IgD-negative memory B cell (primary cell): ENCODE data around the gene ARL13B. TPM values are rescaled to one million over a fixed set of nuclear protein-coding genes. Genes with fewer than 3 reads are reported as not detected.

Source experiments
- H3K27ac Mint-ChIP-seq, 3 donors: one replicate each; pipeline ENCODE4 v1.8.0; 2020 to 2022; ENCODE audit warnings: mild to moderate bottlenecking in 3 of 3, mixed read lengths in 3 of 3, moderate library complexity in 1 of 3
- H3K27me3 Mint-ChIP-seq: one replicate; pipeline ENCODE4 v1.8.0; 2021; ENCODE audit warnings: mixed read lengths
- H3K36me3 Mint-ChIP-seq: one replicate; pipeline ENCODE4 v1.8.0; 2020; ENCODE audit warnings: mild to moderate bottlenecking, mixed read lengths
- H3K4me1 Mint-ChIP-seq, 3 donors: one replicate each; pipeline ENCODE4 v1.8.0; 2020 to 2022; ENCODE audit warnings: mixed read lengths in 3 of 3, mild to moderate bottlenecking in 1 of 3
- H3K4me3 Mint-ChIP-seq, 4 donors: one replicate each; pipeline ENCODE4 v1.8.0; 2020 to 2022; ENCODE audit warnings: mild to moderate bottlenecking in 4 of 4, mixed read lengths in 4 of 4, moderate library complexity in 3 of 4
- H3K9me3 Mint-ChIP-seq, 3 donors: one replicate each; pipeline ENCODE4 v1.8.0; 2020 to 2021; ENCODE audit warnings: mixed read lengths in 3 of 3, mild to moderate bottlenecking in 1 of 3
- polyA plus RNA-seq: library from polyadenylated mRNA; unstranded; fragments of 300-500 nt; fragmentation: Illumina TruSeq; gene quantifications from one replicate; pipeline ENCODE4 v1.2.3, GENCODE V29; 2021

ARL13B gene
- polyA plus RNA-seq, 1 donor from 2014 or later: 7.2 TPM

DNA sequence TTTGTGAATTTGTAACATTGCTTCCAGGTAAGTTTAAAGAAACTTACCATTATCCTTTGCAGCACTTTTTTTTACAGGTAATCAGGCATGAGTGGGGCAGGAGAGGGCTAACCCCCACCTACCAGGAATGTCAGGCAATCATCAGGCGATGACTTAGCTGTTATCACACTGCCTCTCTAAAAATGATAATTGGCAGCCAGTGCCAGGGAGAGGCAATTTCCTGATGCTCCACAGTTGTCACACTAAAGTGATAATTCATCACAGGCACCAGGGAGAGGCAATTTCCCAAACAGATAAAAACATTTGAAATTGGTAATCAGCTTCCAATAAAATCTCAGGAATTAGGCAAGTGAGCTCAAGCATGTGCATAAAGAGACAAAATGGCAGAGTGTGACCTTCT is 109.2 kb downstream of the ARL13B start:
- Mint-ChIP-seq H3K4me1 (peaks cover 0 to 5% (median 4%) of the 10 kb centered on the region in 3 donors), H3K27ac (no peak overlapping the region), H3K36me3 (peaks cover 3% of the 10 kb centered on the region), H3K27me3 (no peaks in the 10 kb centered on the region), H3K9me3 (no peaks in the 10 kb centered on the region), H3K4me3 (no peak overlapping the region)

DNA sequence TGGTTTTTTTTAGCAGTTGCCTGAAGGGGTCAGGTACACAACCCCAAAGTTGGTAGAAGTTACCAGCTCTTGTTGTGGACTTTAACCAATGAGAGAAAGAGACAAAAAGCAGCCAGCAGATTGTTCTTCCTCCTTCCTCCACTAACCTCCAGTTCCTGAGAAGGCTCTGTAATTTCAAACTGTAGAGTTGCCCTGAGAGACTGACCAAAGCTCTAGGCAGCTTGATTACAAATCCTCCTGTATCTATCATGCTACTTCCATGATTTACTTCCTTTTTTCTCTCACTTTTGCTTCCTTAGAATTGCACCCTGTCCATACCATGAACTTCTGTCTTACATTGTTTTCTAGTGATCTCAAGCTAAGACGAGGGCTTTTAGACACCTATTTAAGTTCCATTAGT is 112.1 kb downstream of the ARL13B start:
- Mint-ChIP-seq H3K27ac (no peak overlapping the region), H3K27me3 (no peaks in the 10 kb centered on the region), H3K36me3 (peaks cover 10% of the 10 kb centered on the region), H3K4me3 (no peak overlapping the region), H3K9me3 (no peaks in the 10 kb centered on the region), H3K4me1 (peaks cover 0 to 2% (median 0%) of the 10 kb centered on the region in 3 donors)

DNA sequence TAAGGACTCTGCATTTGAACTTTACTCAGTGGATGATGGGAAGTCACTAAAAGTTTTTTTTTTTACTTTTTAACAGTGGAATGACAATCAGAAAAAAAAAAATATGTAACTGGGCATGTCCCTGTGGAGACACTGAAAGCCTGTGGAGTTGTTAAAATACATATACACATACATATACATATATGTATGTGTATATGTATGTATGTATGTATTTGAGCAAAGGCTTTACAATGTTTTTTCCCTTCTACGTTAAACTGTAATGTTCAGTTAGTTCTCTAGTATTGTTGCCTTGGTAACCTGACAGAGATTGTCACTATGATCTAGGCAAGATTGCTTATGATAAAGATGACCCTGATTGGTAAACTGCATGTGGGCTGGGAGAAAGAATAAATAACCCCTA is 113.2 kb downstream of the ARL13B start:
- H3K27ac Mint-ChIP-seq: no peak overlapping the region
- H3K9me3 Mint-ChIP-seq: no peaks in the 10 kb centered on the region
- peaks cover 10% of the 10 kb centered on the region for H3K36me3 Mint-ChIP-seq
- peaks cover 0 to 2% (median 0%) of the 10 kb centered on the region in 3 donors for H3K4me1 Mint-ChIP-seq
- H3K4me3 Mint-ChIP-seq: no peak overlapping the region
- H3K27me3 Mint-ChIP-seq: no peaks in the 10 kb centered on the region

DNA sequence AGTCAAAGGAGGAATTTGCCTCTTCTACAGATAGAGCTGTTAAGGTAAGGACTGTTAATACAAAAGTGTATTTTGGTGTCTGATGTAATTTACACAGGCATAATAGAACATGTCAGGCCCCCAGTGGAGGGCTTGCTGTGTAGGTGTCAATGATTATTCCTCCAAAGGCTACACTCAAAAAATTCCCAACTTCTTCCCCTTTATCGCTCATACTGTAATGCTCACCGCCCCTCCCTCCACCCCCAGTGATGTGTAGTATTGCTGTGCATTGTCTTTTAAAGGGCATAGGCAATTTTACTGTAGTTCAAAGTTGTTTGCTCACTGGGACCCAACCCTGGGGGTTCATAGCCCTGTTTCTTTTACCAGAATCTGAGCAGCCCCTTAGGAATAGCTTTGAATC is 115.2 kb downstream of the ARL13B start:
- Mint-ChIP-seq H3K27ac (peak overlapping the region in 1 of 3 donors; percentile 65), H3K27me3 (no peaks in the 10 kb centered on the region), H3K4me1 (peaks cover 0 to 2% (median 1%) of the 10 kb centered on the region in 3 donors), H3K36me3 (peaks cover 12% of the 10 kb centered on the region), H3K4me3 (no peak overlapping the region), H3K9me3 (no peaks in the 10 kb centered on the region)

DNA sequence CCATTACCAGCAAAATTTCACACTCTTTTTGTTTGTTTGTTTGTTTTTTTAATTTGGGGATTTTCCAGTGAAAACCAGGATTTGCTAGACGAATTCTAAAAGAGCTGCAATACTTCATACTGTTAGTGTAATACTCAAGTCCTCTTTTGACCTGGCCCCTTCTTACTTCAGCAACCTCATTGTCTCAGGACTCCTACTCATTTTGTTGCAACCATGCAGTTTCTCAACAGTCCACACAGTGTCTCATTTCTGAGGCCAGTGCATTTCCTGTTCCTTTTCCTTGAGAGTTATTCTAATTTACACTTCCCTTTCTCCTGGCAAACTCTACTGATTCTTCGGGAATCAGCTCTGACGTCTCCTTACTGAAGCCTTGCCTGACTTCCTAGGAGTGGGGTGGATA is 118.5 kb downstream of the ARL13B start:
- H3K4me3 Mint-ChIP-seq: no peak overlapping the region
- peaks cover 12% of the 10 kb centered on the region for H3K36me3 Mint-ChIP-seq
- H3K27ac Mint-ChIP-seq: no peak overlapping the region
- H3K4me1 Mint-ChIP-seq: peaks cover 0 to 1% (median 0%) of the 10 kb centered on the region in 3 donors
- H3K27me3 Mint-ChIP-seq: no peaks in the 10 kb centered on the region
- no peaks in the 10 kb centered on the region for H3K9me3 Mint-ChIP-seq

DNA sequence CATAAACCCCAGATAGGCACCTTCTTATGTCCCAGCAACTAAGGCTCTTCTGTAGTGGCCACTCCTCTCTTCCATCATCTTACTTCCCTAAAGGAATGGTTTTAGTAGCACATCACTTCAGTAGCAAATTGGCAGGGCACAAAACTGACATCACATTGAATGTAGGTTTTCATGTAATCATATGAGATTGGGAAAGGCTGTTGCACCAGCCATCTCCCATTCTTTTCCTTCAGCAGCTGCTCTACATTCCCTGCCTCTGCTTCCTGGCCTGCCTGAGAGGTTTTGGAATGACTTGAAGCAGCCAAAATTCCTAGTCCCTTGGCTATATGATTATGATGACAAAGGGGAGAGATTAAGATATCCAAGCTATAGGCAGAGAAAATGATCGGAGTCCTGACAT is 119.4 kb downstream of the ARL13B start:
- H3K4me1 Mint-ChIP-seq: peaks cover 0 to 1% (median 0%) of the 10 kb centered on the region in 3 donors
- no peaks in the 10 kb centered on the region for H3K9me3 Mint-ChIP-seq
- H3K36me3 Mint-ChIP-seq: peaks cover 11% of the 10 kb centered on the region
- H3K4me3 Mint-ChIP-seq: no peak overlapping the region
- no peaks in the 10 kb centered on the region for H3K27me3 Mint-ChIP-seq
- no peak overlapping the region for H3K27ac Mint-ChIP-seq

DNA sequence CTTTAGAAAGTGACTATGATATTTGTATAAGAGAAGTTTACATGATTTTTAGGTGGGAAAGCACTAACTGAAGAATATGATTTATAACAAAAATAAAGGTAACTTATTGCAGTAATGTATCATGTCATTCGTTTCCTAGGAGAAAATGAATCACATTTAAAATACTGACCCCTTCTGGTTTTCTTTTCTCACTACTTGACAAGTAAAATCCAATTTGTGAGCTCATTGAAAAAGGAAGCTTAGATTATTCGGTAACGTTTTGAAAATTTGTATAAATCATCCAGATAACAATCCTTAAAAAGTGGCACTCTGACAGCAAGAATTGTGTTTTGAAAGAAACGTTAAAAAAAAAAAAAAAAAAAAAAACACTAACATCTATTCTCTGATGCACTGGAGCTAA is 121.9 kb downstream of the ARL13B start:
- no peak overlapping the region for H3K27ac Mint-ChIP-seq
- H3K9me3 Mint-ChIP-seq: no peaks in the 10 kb centered on the region
- no peaks in the 10 kb centered on the region for H3K27me3 Mint-ChIP-seq
- H3K36me3 Mint-ChIP-seq: peaks cover 6% of the 10 kb centered on the region
- H3K4me1 Mint-ChIP-seq: peaks cover 0 to 1% (median 0%) of the 10 kb centered on the region in 3 donors
- H3K4me3 Mint-ChIP-seq: no peak overlapping the region

Other genes starting within 250 kb of the ARL13B start
- gene PROS1, start 6.3 kb upstream of the ARL13B start, polyA plus RNA-seq: 0.26 TPM
- 0.26 TPM for gene STX19, start 48.4 kb downstream of the ARL13B start, polyA plus RNA-seq
- gene DHFR2, start 82.8 kb downstream of the ARL13B start, polyA plus RNA-seq: 2.5 TPM
- 8.7 TPM for gene NSUN3, start 82.9 kb downstream of the ARL13B start, polyA plus RNA-seq